HUES6 (cell line): ENCODE measurements around the gene HOXB6.
A peak's percentile ranks its signal among the peaks of the same experiment; 100 is the strongest.

Source experiments
- H3K27ac ChIP-seq: 2 replicates; pipeline ENCODE4 v1.7.0; 2013; ENCODE audit warnings: low read depth, mild to moderate bottlenecking, low read length, inconsistent platforms
- H3K27me3 ChIP-seq: 2 replicates; pipeline ENCODE4 v1.6.1; 2013; ENCODE audit warnings: low read length; ENCODE audit not compliant: control insufficient read depth, insufficient read depth
- H3K36me3 ChIP-seq: 2 replicates; pipeline ENCODE4 v1.6.1; 2013; ENCODE audit warnings: low read length; ENCODE audit not compliant: control insufficient read depth, insufficient read depth
- H3K4me1 ChIP-seq: 2 replicates; pipeline ENCODE4 v1.6.1; 2013; ENCODE audit warnings: low read length; ENCODE audit not compliant: control insufficient read depth, insufficient read depth
- H3K4me3 ChIP-seq: 2 replicates; pipeline ENCODE4 v1.5.1; 2013; ENCODE audit warnings: low read depth, low read length
- H3K9ac ChIP-seq: one replicate; pipeline ENCODE4 v1.6.1; 2013; ENCODE audit warnings: mild to moderate bottlenecking, low read length
- H3K9me3 ChIP-seq: 2 replicates; pipeline ENCODE4 v1.6.1; 2013; ENCODE audit warnings: low read depth, low read length; ENCODE audit not compliant: control insufficient read depth, insufficient read depth

The HOXB6 gene

DNA sequence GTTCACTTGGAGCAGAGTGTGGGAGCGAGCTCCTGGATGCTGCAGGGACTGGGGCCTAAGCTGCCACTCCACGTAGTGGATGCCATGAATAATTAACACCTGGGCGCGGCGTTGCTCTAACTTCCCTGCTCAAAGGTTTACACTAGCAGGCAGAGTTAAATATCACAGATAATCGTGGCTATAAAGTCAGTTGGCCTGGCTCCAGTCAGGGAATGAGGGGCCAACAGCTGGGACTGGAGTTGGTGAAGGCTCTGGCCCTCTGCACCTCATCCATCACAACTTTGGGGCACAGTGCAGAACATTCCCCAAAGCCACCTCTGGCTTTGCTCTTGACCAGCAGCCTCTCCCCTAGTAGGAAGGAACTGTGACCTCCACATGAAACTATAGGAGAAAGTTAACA lies 37.6 kb downstream of the HOXB6 start:
- no peak overlapping the region for H3K27ac ChIP-seq
- H3K27me3 ChIP-seq = peaks cover 100% of the 10 kb centered on the region
- H3K4me1 ChIP-seq = peaks cover 81% of the 10 kb centered on the region
- peak overlapping the region; percentile 55 for H3K9ac ChIP-seq
- H3K4me3 ChIP-seq = peak overlapping the region; percentile 6; the same call in 1 of the 2 replicates
- H3K36me3 ChIP-seq = no peaks in the 10 kb centered on the region
- H3K9me3 ChIP-seq = 0 out of 2 replicates have a peak, but pooled peaks cover 2% of the 10 kb centered on the region

DNA sequence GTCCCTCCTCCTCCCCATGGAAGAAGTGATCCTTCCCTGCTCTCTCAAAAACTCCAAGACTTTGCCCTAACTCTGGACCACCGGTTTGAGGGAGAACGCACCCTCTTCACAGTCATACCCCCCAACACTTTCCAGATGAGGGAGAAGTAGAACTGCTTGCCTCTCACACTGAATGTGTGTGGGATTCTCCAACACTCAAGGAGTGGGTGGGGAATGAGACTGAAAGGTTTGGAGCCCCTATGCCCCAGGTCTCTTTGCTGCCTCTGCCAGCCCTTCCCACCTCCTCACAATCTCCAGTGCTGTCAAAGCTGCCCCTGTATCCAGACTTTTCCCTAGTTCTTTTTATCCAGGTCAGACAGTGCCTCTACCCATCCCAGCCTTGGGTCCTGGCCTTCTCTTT lies 38.1 kb downstream of the HOXB6 start:
- no peak overlapping the region for H3K27ac ChIP-seq
- H3K4me1 ChIP-seq = peaks cover 80% of the 10 kb centered on the region

DNA sequence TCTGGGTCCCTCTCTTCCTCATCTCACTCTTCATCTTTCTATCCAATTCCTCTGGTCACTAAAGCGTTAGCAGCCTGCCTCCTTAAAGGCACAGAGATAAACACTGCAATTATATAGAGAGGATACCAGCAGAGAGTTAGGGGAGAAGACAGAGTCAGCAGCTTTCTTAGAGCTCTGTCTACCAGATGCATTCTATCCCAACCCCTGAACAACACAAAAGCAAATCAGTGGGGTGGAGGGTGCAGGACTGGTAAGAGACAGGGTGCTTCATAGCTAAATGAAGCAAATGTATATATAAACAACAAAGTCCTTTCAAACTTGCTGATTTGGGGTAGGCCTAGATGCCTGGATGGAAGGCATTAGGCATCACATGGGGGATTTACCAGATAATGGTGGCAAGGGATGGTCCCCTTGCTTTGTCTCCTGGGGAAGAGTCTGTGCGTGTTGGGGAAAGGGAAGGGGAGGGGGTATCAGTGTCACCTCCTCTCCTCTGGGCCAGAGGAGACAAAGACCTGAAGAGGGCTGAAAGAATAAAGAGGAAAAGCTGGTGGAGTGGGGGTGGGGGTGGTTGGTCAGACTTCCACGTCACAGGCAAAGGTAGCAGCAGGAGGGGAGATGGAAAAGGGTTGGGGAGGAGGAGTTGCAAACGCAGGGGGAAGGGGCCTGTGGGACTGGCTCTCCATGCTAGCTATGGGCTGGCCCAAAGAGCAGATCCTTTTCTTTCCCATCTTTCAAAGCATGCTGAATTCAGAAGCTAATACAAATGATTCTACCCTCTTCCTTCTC lies 38.7 kb downstream of the HOXB6 start:
- Histone ChIP-seq H3K9ac (peak overlapping the region; percentile 55), H3K36me3 (no peaks in the 10 kb centered on the region), H3K4me3 (peak overlapping the region; percentile 20; the same call in 1 of the 2 replicates), H3K27me3 (peaks cover 100% of the 10 kb centered on the region), H3K9me3 (0 out of 2 replicates have a peak, but pooled peaks cover 2% of the 10 kb centered on the region), H3K4me1 (peaks cover 75% of the 10 kb centered on the region), H3K27ac (no peak overlapping the region)

More for the DNA sequence above, 38.1 kb downstream of the HOXB6 start:
- no peaks in the 10 kb centered on the region for H3K36me3 ChIP-seq
- H3K4me3 ChIP-seq = no peak overlapping the region; the same call in 1 of the 2 replicates
- H3K9me3 ChIP-seq = 0 out of 2 replicates have a peak, but pooled peaks cover 2% of the 10 kb centered on the region
- peaks cover 100% of the 10 kb centered on the region for H3K27me3 ChIP-seq
- H3K9ac ChIP-seq = peak overlapping the region; percentile 55

DNA sequence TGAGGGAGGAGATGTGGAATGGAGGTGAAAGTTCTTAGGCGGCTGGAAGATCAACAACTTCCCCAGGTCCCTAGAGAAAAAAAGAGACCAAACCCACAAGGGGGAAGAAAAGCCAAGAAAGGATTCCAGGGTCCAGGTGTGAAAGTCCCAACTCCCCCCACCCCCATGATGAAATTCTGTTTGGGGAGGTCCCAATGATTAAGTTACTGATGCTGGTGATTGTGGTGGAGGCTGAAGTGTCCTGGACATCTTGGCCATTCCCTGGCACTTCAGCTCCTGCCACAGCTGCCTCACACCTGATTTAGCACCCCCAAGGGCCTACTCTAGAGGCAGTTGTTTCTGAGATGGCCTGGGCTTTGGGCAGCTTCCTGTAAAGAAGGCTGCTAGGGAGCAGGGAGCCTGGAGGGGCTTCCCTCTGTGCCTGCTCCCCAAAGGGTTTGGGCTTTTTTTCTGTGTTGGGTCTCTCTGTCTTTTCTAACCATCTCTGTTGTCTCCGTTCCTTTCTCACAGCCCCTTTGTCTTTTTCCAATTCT lies 39.7 kb downstream of the HOXB6 start:
- Histone ChIP-seq H3K4me3 (peak overlapping the region; percentile 56; the same call in 1 of the 2 replicates), H3K36me3 (no peaks in the 10 kb centered on the region), H3K4me1 (peaks cover 66% of the 10 kb centered on the region), H3K9me3 (0 out of 2 replicates have a peak, but pooled peaks cover 2% of the 10 kb centered on the region), H3K9ac (peak overlapping the region; percentile 75), H3K27ac (no peak overlapping the region), H3K27me3 (peaks cover 100% of the 10 kb centered on the region)

DNA sequence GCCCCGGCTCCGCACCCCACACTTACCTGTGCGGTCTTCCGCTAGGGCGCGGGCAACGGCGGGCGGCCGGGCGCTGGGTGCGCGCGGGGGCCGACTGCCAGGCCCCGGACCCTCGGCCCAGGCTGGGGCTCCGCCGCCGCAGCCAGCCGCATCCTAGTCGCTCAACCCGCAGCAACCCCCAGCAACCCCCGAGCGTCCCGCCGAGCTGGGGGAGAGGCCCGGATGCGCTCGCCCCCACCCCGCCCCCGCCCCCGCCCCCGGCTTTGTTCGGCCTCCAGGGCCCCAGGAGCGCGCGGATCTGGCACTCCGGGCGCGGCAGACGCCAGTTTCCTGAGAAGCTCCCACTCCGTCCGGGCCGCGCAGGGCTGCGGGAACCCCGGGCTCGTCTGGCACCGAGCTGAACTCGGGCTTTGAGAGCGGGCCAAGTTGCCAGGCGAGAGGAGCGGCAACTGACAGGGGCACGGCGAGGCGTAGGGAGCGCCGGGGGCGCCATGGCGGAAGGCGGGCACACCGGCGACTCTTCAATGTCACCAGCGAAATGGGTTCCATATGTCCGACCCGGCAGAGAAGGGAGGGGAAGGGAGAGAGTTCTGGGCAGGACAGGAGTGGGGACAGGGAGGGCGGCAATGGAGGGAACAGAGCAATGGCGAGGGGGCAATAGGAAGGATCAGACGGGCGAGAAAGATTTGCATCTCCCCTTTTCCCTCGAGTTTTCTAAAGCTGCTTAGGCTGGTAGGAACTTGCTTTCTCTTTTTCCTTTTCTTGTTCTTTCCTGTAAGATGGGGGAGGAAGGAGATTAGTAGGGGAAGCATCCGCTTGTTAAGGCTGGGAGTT lies 40.4 kb downstream of the HOXB6 start:
- Histone ChIP-seq H3K4me3 (peak overlapping the region; percentile 56), H3K4me1 (peaks cover 68% of the 10 kb centered on the region), H3K9ac (peak overlapping the region; percentile 75), H3K27ac (no peak overlapping the region), H3K27me3 (peaks cover 100% of the 10 kb centered on the region), H3K36me3 (no peaks in the 10 kb centered on the region), H3K9me3 (0 out of 2 replicates have a peak, but pooled peaks cover 2% of the 10 kb centered on the region)

DNA sequence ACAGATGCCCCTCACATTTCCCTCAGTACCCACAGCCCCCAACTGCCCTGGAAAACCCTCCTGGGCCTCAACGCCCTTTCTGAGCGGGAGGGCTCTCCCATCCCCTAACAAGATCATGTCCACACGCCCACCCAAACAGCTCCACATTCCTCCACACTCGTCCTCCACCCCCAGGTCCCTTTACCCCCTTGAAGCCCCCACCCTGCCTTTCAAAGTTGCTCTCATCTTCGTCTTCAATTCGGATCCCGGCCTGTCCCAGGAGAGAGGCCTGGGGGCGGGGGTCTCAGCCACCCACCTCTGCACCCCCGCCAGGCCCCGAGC lies 41.0 kb downstream of the HOXB6 start:
- peak overlapping the region; percentile 9; the same call in 1 of the 2 replicates for H3K4me3 ChIP-seq
- 0 out of 2 replicates have a peak, but pooled peaks cover 2% of the 10 kb centered on the region for H3K9me3 ChIP-seq
- peaks cover 100% of the 10 kb centered on the region for H3K27me3 ChIP-seq
- peaks cover 69% of the 10 kb centered on the region for H3K4me1 ChIP-seq
- no peaks in the 10 kb centered on the region for H3K36me3 ChIP-seq
- no peak overlapping the region for H3K9ac ChIP-seq
- no peak overlapping the region for H3K27ac ChIP-seq

DNA sequence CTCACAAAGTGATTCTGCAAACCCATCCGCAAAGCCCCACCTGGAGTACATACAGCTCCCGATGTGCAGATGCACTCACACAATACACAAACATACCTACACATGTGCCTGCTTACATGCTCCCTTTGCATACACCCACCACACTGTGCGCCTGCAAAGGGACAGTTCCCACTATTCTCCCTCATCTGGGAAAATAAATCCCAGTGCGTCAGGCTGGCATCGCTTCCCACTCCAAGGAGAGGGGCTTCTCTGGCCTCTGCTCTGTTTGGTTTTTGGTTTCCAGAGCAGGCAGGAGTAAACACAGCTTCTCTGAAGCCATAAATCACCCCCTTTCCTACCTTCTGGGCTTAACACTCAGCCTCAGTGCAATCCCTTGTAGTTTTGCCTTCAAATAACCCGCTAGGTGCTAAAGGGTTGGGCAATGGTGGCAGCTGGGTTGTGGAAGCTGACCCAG lies 41.4 kb downstream of the HOXB6 start:
- Histone ChIP-seq H3K27ac (no peak overlapping the region), H3K4me1 (peaks cover 69% of the 10 kb centered on the region), H3K9me3 (0 out of 2 replicates have a peak, but pooled peaks cover 2% of the 10 kb centered on the region), H3K4me3 (peak overlapping the region; percentile 9; the same call in 1 of the 2 replicates), H3K36me3 (no peaks in the 10 kb centered on the region), H3K9ac (no peak overlapping the region), H3K27me3 (peaks cover 100% of the 10 kb centered on the region)

DNA sequence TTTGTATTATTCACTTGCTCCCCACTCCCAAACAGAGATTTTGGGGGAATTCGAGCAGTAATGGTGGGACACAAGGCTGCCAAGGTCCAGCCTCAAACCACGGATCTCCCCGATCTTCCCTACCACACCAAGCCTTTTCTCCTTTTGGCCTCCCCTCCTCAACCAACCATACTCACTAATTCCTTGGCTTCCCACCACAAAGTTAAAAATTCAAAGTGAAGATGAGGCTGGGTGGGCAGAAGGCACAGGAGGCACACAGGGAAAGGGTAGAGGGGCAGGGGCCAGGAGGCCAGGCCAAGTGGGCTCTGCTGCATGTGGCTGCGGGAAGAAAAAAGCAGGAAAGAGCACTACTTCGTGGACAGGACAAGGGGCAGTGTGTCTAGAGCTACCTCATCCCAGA lies 41.9 kb downstream of the HOXB6 start:
- H3K9ac ChIP-seq = no peak overlapping the region
- 0 out of 2 replicates have a peak, but pooled peaks cover 2% of the 10 kb centered on the region for H3K9me3 ChIP-seq
- H3K36me3 ChIP-seq = no peaks in the 10 kb centered on the region
- H3K27me3 ChIP-seq = peaks cover 100% of the 10 kb centered on the region
- no peak overlapping the region; the same call in 1 of the 2 replicates for H3K4me3 ChIP-seq
- peaks cover 68% of the 10 kb centered on the region for H3K4me1 ChIP-seq
- H3K27ac ChIP-seq = no peak overlapping the region; the same call in 1 of the 2 replicates

DNA sequence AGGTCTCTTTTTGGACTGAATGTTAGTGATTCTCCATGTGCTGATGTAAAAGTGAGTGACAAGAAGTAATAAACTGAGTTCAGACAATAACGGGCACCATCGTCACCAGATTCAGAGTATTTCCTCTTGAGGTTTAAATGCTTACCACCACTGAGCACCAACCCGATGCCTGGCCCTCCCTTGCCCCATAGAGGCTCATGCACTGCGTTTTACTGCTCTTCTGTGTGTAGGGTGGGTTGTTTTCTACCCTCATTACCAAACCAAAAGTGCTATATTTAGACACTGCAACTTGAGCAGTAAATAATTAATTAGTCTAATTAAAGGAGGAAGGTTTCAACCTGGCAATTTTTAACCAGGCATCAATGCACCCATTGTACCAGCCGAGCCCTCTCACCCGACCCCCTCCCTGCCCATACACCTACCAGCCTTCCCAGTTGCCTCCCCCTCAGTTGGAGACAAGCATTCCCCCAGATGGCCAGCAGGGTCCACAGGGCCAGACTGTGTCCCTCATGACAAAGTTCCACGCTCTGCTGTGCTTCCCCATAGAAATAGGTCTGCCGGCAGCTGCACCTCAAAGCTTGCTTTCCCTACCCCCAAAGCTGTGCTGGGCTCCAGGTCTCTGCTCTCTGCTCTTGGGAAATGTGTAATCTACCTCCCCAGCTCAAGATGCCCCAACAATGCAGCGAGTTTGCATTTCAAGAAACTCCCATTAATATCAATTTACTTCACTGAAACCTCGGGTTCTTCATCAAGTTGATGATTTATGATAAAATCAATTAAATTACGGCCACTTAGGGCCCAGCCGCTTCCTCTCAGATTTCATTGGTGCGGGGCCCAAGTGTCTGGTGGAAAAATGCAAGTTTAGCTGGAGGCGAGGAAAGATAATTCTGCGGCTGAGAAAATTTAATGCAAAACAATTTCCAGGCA lies 42.6 kb downstream of the HOXB6 start:
- 0 out of 2 replicates have a peak, but pooled peaks cover 2% of the 10 kb centered on the region for H3K9me3 ChIP-seq
- H3K27me3 ChIP-seq = peaks cover 100% of the 10 kb centered on the region
- H3K4me1 ChIP-seq = peaks cover 61% of the 10 kb centered on the region
- no peak overlapping the region for H3K4me3 ChIP-seq
- no peak overlapping the region for H3K27ac ChIP-seq
- no peaks in the 10 kb centered on the region for H3K36me3 ChIP-seq
- no peak overlapping the region for H3K9ac ChIP-seq
